B cell (primary cell): ENCODE measurements around the gene TNFAIP1.

Experiments used
- EZH2 ChIP-seq: IDR thresholded peaks from 2 replicates; pipeline ENCODE4 v1.6.1; 2012; ENCODE audit warnings: borderline replicate concordance, low read depth, mild to moderate bottlenecking, moderate library complexity, low read length; ENCODE audit not compliant: insufficient read depth, poor library complexity, severe bottlenecking
- TF ChIP-seq, protein P1 (sequence below): fragments of 200-600 bp; IDR thresholded peaks from one replicate; pipeline ENCODE4 v1.8.0; 2022; ENCODE audit warnings: antibody characterized with exemption, mild to moderate bottlenecking

DNA sequence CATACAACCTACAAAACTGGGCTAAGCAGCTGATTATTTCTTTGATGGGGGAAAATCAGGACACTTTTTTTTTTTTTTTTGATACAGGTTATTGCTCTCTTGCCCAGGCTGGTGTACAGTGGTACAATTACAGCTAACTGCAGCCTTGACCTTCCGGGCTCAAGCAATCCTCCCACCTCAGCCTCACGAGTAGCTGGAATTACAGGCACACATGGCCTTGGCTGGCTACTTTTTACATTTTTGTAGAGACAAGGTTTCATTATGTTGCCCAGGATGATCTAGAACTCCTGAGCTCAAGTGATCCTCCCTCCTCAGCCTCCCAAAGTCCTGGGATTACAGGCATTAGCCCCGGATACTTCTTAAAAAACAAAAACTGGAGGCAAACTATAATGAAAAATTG lies 37.1 kb upstream of the TNFAIP1 start:
- no peak for TF ChIP-seq EZH2
- TF ChIP-seq, protein P1, sequence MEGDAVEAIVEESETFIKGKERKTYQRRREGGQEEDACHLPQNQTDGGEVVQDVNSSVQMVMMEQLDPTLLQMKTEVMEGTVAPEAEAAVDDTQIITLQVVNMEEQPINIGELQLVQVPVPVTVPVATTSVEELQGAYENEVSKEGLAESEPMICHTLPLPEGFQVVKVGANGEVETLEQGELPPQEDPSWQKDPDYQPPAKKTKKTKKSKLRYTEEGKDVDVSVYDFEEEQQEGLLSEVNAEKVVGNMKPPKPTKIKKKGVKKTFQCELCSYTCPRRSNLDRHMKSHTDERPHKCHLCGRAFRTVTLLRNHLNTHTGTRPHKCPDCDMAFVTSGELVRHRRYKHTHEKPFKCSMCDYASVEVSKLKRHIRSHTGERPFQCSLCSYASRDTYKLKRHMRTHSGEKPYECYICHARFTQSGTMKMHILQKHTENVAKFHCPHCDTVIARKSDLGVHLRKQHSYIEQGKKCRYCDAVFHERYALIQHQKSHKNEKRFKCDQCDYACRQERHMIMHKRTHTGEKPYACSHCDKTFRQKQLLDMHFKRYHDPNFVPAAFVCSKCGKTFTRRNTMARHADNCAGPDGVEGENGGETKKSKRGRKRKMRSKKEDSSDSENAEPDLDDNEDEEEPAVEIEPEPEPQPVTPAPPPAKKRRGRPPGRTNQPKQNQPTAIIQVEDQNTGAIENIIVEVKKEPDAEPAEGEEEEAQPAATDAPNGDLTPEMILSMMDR: no peak
